ENCODE data around the gene SPINK1. TPM values are rescaled to one million over a fixed set of nuclear protein-coding genes. Genes with fewer than 3 reads are reported as not detected.

SPINK1 gene
- total RNA-seq, 1 donor from 2014 or later: not detected

DNA sequence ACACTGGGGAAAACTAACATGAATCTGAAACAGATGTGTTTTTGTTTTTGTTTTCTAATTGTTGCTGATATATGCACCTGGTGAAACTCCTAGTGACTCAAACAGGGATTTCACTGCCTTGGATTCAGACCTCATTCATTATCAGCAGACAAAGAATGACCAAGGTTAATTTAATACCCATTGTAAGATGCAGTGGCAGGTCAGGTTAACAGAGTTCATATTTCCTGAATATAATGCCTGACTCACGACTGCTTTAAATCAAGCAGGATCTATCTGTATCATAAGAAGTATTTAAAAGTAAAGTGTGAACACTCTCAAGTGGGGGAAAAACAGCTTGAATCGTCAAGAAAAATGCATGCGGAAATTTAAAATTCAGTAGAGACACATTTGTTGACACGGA lies 54.5 kb downstream of the SPINK1 start:
- H3K36me3 Mint-ChIP-seq (ENCODE audit: low read depth): peaks cover 13% of the 10 kb centered on the region
- peaks cover 29% of the 10 kb centered on the region for H3K4me1 Mint-ChIP-seq
- H3K4me3 Mint-ChIP-seq: no peak overlapping the region
- H3K27ac Mint-ChIP-seq (ENCODE audit: unreplicated experiment): no peak overlapping the region
- H3K9me3 Mint-ChIP-seq: peaks cover 3% of the 10 kb centered on the region
- TF ChIP-seq, protein P1, sequence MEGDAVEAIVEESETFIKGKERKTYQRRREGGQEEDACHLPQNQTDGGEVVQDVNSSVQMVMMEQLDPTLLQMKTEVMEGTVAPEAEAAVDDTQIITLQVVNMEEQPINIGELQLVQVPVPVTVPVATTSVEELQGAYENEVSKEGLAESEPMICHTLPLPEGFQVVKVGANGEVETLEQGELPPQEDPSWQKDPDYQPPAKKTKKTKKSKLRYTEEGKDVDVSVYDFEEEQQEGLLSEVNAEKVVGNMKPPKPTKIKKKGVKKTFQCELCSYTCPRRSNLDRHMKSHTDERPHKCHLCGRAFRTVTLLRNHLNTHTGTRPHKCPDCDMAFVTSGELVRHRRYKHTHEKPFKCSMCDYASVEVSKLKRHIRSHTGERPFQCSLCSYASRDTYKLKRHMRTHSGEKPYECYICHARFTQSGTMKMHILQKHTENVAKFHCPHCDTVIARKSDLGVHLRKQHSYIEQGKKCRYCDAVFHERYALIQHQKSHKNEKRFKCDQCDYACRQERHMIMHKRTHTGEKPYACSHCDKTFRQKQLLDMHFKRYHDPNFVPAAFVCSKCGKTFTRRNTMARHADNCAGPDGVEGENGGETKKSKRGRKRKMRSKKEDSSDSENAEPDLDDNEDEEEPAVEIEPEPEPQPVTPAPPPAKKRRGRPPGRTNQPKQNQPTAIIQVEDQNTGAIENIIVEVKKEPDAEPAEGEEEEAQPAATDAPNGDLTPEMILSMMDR (conservative IDR thresholded peaks at IDR 0.05): no peak
- H3K27me3 Mint-ChIP-seq (ENCODE audit: low read depth): no peaks in the 10 kb centered on the region
- DNase-seq (ENCODE audit: low read depth, low spot score): no peak

Other genes starting within 250 kb of the SPINK1 start
- gene JAKMIP2, start 48.9 kb downstream of the SPINK1 start, total RNA-seq: 35.6 and 36.8 TPM in 2 replicates
- not detected in 2 replicates for gene SCGB3A2, start 47.0 kb upstream of the SPINK1 start, total RNA-seq
- not detected in 2 replicates for gene C5orf46, start 74.9 kb upstream of the SPINK1 start, total RNA-seq
- gene SPINK5, start 232.3 kb upstream of the SPINK1 start, total RNA-seq: 10.6 and 12.9 TPM in 2 replicates

Data from neural crest cell (in vitro differentiated cells).